ENCODE results near the gene NUTF2.

The NUTF2 gene

GRCh38 chr16:67872631-67873434 is 26.1 kb downstream of the NUTF2 start, which contains the start of gene EDC4 (continued):
- no peak for TF ChIP-seq ZNF274 (IDR thresholded peaks at IDR 0.05; ENCODE audit: low read length)
- TF ChIP-seq ZNF274 (tag by site-specific recombination; IDR thresholded peaks at IDR 0.05; ENCODE audit: borderline replicate concordance) = no peak
- no peak for TF ChIP-seq ZNF433 (tag by site-specific recombination; IDR thresholded peaks at IDR 0.05; ENCODE audit: low read depth)
- TF ChIP-seq YY1 (tag by site-specific recombination; IDR thresholded peaks at IDR 0.05) = no peak; the same call in 1 of the 2 replicates
- no peak for TF ChIP-seq ZNF112 (tag by site-specific recombination; IDR thresholded peaks at IDR 0.05)
- no peak for TF ChIP-seq ZNF114 (tag by site-specific recombination; IDR thresholded peaks at IDR 0.05)
- peak; percentile 56 for TF ChIP-seq ZNF629 (tag by site-specific recombination; IDR thresholded peaks at IDR 0.05)
- TF ChIP-seq TCF7L2 (IDR thresholded peaks at IDR 0.05; ENCODE audit: borderline replicate concordance, low read depth, low read length) = no peak
- no peak for TF ChIP-seq GLI2 (tag by site-specific recombination; IDR thresholded peaks at IDR 0.05; ENCODE audit: borderline replicate concordance, low read depth)
- peak; percentile 80; the same call in 1 of the 2 replicates for TF ChIP-seq GLI4 (tag by site-specific recombination; IDR thresholded peaks at IDR 0.05)
- TF ChIP-seq MYNN (tag by site-specific recombination; IDR thresholded peaks at IDR 0.05; ENCODE audit: borderline replicate concordance) = no peak
- no peak; the same call in 1 of the 2 replicates for TF ChIP-seq ZBTB8A (tag by site-specific recombination; IDR thresholded peaks at IDR 0.05)
- TF ChIP-seq ZNF701 (tag by site-specific recombination; IDR thresholded peaks at IDR 0.05) = no peak
- no peak for TF ChIP-seq ZNF174 (tag by site-specific recombination; IDR thresholded peaks at IDR 0.05)
- no peak for TF ChIP-seq ZNF292 (tag by site-specific recombination; IDR thresholded peaks at IDR 0.05; ENCODE audit: borderline replicate concordance, low read depth)
- no peak for TF ChIP-seq ZNF488 (tag by site-specific recombination; IDR thresholded peaks at IDR 0.05)
- TF ChIP-seq ZNF544 (tag by site-specific recombination; IDR thresholded peaks at IDR 0.05) = no peak
- TF ChIP-seq ZNF26 (tag by site-specific recombination; IDR thresholded peaks at IDR 0.05) = no peak
- TF ChIP-seq ZNF558 (tag by site-specific recombination; IDR thresholded peaks at IDR 0.05) = no peak
- no peak for TF ChIP-seq ZNF341 (tag by site-specific recombination; IDR thresholded peaks at IDR 0.05; ENCODE audit: low read depth)
- TF ChIP-seq ZNF266 (tag by site-specific recombination; IDR thresholded peaks at IDR 0.05; ENCODE audit: low read depth) = no peak
- TF ChIP-seq ZBTB17 (tag by site-specific recombination; IDR thresholded peaks at IDR 0.05) = 0 out of 2 replicates have a peak, but pooled peaks have one; percentile 21
- TF ChIP-seq ZNF138 (tag by site-specific recombination; IDR thresholded peaks at IDR 0.05; ENCODE audit: borderline replicate concordance) = no peak
- 0 out of 2 replicates have a peak, but pooled peaks have one; percentile 17 for TF ChIP-seq ZNF223 (tag by site-specific recombination; IDR thresholded peaks at IDR 0.05)
- TF ChIP-seq SCRT1 (tag by site-specific recombination; IDR thresholded peaks at IDR 0.05; ENCODE audit: borderline replicate concordance) = no peak
- TF ChIP-seq ZNF514 (tag by site-specific recombination; IDR thresholded peaks at IDR 0.05) = no peak
- TF ChIP-seq, protein P1, sequence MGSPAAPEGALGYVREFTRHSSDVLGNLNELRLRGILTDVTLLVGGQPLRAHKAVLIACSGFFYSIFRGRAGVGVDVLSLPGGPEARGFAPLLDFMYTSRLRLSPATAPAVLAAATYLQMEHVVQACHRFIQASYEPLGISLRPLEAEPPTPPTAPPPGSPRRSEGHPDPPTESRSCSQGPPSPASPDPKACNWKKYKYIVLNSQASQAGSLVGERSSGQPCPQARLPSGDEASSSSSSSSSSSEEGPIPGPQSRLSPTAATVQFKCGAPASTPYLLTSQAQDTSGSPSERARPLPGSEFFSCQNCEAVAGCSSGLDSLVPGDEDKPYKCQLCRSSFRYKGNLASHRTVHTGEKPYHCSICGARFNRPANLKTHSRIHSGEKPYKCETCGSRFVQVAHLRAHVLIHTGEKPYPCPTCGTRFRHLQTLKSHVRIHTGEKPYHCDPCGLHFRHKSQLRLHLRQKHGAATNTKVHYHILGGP (tag by site-specific recombination; IDR thresholded peaks at IDR 0.05) = no peak
- TF ChIP-seq KLF16 (tag by site-specific recombination; IDR thresholded peaks at IDR 0.05) = peak; percentile 100
- no peak for TF ChIP-seq ZNF548 (tag by site-specific recombination; IDR thresholded peaks at IDR 0.05)
- TF ChIP-seq ZNF776 (tag by site-specific recombination; IDR thresholded peaks at IDR 0.05; ENCODE audit: borderline replicate concordance) = no peak
- TF ChIP-seq, protein P2, sequence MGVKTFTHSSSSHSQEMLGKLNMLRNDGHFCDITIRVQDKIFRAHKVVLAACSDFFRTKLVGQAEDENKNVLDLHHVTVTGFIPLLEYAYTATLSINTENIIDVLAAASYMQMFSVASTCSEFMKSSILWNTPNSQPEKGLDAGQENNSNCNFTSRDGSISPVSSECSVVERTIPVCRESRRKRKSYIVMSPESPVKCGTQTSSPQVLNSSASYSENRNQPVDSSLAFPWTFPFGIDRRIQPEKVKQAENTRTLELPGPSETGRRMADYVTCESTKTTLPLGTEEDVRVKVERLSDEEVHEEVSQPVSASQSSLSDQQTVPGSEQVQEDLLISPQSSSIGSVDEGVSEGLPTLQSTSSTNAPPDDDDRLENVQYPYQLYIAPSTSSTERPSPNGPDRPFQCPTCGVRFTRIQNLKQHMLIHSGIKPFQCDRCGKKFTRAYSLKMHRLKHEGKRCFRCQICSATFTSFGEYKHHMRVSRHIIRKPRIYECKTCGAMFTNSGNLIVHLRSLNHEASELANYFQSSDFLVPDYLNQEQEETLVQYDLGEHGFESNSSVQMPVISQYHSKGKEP (tag by site-specific recombination; IDR thresholded peaks at IDR 0.05) = peak; percentile 62; the same call in 1 of the 2 replicates
- no peak for TF ChIP-seq ZNF37A (tag by site-specific recombination; IDR thresholded peaks at IDR 0.05)
- TF ChIP-seq, protein P3, sequence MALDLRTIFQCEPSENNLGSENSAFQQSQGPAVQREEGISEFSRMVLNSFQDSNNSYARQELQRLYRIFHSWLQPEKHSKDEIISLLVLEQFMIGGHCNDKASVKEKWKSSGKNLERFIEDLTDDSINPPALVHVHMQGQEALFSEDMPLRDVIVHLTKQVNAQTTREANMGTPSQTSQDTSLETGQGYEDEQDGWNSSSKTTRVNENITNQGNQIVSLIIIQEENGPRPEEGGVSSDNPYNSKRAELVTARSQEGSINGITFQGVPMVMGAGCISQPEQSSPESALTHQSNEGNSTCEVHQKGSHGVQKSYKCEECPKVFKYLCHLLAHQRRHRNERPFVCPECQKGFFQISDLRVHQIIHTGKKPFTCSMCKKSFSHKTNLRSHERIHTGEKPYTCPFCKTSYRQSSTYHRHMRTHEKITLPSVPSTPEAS (tag by site-specific recombination; IDR thresholded peaks at IDR 0.05) = no peak
- TF ChIP-seq ZFP69B (tag by site-specific recombination; IDR thresholded peaks at IDR 0.05) = peak; percentile 72; the same call in 1 of the 2 replicates
- TF ChIP-seq ZNF350 (tag by site-specific recombination; IDR thresholded peaks at IDR 0.05) = no peak
